NCI-H1436 (cell line): ENCODE data around the gene FANCD2OS.
"Not testable (repeated sequence)": the region's sequence is repeated elsewhere in the genome, so short reads cannot be mapped to it uniquely, and the experiment has no call there.

Experiments used
- DNase-seq: peaks from one replicate; lab custom pipeline; 2025; lab: John Stamatoyannopoulos, UW

Gene FANCD2OS, protein sequence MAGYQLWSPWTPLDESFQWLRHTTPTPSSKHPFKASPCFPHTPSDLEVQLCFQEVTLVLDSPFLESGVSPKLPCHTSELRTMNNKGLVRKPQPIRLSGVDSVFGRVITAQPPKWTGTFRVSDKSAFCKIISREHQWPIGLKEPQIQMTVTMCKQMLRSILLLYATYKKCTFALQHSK

DNA sequence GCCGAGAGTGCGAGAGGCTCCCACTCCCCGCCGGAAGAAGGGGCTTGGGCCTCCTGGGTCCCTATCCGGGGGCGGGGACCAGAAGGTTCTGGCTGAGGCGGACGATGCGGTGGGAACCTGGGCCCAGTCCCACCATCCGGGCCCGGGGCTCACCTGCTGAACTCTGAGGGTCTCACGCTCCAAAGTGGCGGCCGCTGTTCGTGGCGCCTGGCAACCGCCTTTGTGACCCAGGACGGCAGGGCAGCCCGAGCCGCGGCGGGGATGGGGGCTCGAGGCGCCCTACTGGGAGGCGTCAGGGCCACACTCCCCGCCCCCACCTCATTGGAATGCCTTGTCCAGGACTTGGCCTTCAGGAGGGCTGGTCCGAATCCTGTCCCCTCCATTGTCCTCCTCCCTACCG is at the start of gene FANCD2OS:
Gene FANCD2OS (minus strand): TSS at position 165 of the 400 bp plus-strand sequence. CDS start 3,481 bp downstream, outside the sequence.
- no peak for DNase-seq

DNA sequence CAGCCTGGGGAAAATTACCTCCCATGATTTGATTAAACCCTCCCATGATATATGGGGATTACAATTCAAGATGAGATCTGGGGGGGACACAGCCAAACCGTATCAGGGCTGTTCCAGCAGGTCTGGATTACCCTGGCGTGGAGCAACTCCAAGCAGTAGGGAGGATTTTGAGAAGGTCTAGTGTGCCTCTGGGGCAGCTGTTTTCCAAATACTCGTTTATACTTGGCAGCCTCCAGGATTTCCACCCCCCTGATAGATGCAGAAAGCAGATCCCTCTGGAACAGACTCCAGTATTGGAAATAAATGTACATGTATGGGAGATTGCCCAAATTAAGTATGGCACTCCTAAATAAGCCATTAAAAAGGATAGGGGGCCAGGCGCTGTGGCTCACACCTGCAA is 49.0 kb upstream of the FANCD2OS start:
- no peak for DNase-seq

DNA sequence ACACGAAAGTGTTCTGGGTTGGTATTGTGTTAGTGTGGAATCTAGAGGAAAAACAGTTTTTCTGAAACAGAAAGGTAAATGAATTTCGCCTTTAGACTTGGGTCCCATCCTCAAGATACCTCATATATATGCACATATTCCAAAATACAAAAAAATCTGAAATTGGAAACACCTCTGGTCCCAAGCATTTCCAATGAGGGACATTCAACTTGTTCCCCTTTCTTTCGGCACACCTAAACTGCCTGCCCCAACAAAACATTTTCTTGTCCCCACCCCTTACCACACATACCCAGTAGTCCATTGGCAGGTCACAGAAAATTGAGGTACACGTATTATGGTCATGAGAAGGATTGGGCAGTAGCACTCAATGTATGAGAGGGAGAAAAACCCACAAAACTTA is 47.6 kb upstream of the FANCD2OS start:
- no peak for DNase-seq

DNA sequence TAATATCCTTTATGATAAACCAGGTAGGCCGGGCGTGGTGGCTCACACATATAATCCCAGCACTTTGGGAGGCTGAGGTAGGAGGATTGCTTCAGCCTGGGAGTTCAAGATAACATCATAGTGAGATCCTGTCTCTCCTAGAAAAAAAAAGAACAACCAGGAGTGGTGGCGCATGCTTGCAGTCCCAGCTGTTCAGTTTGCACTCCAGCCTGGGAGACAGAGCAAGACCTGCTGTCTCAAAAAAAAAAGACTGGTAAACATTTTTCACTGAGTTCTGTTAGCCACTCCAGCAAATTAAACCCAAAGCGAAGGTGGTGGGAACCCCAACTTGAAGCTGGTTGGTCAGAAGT is 47.0 kb upstream of the FANCD2OS start:
- DNase-seq = no peak

DNA sequence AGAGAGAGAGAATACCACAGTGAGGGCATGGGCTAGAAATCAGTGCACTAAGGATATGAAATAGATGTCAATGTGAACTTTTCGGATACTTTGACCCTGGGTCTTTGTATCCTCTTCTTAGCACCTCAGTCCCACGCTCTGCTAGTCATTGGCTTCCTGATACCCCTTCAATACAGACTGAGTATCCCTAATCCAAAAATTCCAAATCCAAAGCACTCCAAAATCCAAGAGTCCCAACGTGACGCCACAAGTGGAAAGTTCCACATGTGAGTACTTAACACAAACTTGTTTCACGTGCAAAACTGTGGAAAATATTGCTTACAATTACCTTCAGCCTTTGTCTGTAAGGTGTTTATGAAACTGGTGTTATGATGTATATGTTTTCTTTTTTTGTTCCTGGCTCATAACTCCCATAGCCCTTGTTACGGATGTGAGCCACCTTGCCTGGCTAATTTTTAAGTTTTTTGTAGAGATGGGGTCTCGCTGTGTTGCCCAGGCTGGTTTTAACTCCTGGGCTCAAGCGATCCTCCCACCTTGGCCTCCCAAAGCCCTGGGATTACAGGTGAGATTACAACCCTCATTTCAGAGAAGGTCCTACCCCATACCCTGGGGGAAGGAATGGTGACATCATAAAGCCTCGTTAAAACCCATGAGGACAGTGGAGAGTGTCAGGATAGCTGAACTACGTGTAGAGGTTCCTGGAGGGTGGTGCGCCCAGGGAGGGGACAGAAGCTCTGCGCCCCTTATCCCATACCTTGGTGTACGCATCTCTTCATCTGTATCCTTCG is 46.5 kb upstream of the FANCD2OS start:
- DNase-seq = no peak

DNA sequence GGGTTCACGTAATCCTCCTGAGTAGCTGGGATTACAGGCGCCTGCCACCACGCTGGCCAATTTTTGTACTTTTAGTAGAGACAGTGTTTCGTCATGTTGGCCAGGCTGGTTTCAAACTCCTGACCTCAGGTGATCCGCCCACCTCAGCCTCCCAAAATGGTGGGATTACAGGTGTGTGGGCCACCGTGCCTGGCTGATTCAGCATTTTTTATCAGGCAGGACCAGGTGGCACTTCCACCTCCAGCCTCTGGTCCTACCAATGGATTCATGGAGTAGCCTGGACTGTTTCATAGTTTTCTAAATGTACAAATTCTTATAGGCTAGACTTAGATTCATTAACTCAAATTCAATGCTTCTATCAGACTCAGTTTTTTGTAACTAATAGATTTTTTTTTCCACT is 42.9 kb upstream of the FANCD2OS start:
- no peak for DNase-seq

DNA sequence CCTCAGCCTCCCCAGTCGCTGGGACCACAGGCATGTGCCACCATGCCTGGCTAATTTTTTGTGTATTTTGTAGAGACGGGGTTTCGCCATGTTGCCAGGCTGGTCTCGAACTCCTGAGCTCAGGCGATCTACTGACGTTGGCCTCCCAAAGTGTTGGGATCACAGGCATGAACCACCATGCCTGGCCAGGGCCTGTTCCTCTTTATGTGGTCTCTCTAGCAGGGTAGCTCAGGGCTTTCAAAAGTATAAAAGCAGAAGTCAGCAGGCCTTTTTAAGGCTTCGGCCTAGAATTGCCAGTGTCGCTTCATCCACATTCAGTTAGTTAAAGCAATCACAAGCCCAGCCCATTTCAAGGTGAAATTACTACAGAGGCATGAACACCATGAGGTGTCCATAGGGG is 41.2 kb upstream of the FANCD2OS start:
- no peak for DNase-seq

DNA sequence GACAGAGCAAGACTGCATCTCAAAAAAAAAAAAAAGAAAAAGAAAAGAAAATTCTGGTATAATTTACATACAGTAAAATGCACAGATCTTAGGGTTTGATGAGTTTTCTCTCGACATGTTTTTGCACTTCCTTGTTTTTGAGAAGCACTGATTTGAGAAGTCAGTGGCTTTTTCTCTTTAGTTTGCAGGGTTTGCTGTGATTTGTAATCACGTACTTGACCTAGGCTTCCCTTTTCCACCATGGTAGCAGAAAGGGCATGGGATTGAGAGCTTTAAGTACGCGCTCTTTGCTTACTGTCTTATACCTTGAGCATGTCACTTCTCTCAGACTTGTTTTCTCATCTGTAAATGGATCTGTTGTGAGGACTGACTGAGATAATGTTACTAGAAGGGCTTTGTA is 37.6 kb upstream of the FANCD2OS start:
- no peak for DNase-seq

DNA sequence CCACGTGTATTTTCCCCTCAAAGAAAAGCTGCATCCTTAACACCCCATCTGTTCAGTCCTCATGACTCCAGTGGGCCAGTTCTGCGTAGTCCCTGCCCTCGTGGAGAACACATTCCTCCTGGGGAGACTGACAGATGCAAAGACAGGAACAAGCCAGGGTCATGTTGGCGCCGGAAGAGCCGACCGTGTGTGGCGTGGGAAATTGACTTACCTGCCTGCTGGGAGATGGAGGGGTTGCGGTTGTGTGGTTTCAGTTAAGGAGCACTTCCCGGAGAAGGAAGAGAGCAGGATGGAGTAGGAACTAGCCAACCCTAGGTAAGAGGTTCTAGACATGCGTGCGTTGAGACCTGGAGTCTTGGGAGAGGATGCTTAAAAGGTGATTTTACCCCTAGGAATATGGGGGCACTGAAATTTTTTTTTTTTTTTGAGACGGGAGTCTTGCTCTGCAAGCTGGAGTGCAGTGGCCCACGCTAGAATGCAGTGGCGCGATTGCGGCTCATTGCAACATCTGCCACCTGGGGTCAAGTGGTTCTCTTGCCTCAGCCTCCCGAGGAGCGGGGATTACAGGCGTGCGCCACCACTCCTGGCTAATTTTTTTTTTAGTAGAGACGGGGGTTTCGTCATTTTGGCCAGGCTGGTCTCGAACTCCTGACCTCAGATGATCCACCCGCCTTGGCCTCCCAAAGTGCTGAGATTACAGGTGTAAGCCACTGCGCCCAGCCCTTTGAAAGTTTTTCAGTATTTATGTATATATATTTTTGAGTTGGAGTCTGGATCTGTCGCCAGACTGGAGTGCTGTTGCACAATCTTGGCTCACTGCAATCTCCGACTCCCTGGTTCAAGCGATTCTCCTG is 34.9 kb upstream of the FANCD2OS start:
- no peak for DNase-seq

DNA sequence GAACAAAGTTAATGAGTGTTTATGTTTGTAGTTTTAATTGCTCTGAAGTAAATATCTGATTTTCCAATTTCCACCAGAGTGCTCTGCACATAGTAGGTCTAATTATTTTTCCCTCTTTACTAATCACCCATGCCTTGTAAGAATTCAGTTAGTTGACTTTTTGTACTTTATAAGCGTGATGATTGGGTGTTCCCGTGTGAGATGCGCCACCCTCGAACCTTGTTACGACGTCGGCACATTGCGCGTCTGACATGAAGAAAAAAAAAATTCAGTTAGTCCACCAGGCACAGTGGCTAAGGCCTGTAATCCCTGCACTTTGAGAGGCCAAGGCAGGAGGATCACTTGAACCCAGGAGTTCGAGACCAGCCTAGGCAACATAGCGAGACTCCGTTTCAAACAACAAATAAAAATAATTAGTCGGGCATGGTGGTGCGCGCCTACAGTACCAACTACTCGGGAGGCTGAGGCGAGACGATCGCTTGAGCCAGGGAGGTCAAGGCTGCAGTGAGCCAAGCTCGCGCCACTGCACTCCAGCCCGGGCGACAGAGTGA is 33.0 kb upstream of the FANCD2OS start:
- no peak for DNase-seq

DNA sequence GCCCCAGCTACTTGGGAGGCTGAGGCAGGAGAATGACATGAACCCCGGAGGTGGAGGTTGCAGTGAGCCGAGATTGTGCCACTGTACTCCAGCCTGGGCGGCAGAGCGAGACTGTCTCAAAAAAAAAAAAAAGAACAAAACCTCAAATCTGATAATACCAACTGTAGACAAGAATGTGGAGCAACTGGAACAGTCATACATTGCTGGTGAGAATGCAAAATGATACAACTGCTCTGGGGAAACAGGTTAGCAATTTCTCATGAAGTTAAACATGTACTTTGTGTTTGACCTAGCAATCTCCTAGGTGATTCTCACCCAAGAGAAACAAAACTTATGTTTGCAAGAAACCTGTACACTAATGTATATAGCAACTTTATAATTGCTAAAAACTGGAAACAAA is 29.1 kb upstream of the FANCD2OS start:
- no peak for DNase-seq

DNA sequence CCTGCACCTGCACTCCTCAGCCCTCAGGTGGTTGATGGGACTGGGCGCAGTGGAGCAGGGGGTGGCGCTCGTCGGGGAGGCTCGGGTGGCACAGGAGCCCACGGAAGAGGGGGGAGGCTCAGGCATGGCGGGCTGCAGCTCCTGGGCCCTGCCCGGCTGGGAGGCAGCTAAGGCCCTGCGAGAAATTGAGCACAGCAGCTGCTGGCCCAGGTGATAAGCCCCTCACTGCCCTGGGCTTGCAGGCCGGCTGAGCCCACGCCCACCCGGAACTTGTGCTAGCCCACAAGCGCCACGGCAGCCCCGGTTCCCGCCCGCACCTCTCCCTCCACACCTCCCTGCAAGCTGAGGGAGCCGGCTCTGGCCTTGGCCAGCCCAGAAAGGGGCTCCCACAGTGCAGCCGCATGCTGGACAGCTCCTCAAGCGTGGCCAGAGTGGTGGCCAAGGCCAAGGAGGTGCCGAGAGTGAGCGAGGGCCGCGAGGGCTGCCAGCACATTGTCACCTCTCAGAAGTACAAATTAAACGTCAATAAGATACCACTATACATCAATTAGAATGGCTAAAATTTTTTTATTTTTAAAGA is 28.5 kb upstream of the FANCD2OS start:
- DNase-seq = no peak

DNA sequence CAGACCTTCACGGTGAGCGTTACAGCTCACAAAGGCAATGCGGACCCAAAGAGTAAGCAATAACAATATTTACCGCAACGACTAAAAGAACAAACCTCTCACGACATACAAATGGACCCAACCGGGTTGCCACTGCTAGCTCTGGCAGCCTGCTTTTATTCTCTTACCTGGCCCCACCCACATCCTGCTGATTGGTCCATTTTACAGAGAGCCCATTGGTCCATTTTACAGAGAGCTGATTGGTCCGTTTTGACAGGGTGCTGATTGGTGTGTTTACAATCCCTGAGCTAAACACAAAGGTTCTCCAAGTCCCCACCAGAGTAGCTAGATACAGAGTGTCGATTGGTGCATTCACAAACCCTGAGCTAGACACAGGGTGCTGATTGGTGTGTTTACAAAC is 27.8 kb upstream of the FANCD2OS start:
- not testable (repeated sequence) for DNase-seq

DNA sequence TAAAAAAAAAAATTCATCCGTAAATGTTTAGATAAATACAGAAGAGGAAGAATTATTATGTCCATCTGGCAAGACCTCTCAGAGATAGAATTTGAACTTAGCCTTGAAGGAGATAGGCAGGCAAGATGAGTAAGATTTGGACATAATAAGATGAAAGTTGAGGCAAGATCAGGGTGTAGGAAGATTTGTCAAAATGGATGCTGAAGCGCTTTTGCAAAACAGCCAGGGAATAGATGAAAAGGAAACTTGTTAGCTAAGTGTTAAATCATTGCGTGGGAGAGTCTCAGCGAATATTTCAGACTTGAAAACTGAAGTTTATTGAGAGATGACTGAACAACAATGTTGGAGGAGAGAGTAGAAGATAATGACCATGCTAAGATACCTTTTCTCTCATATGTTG is 14.7 kb upstream of the FANCD2OS start:
- DNase-seq = no peak

DNA sequence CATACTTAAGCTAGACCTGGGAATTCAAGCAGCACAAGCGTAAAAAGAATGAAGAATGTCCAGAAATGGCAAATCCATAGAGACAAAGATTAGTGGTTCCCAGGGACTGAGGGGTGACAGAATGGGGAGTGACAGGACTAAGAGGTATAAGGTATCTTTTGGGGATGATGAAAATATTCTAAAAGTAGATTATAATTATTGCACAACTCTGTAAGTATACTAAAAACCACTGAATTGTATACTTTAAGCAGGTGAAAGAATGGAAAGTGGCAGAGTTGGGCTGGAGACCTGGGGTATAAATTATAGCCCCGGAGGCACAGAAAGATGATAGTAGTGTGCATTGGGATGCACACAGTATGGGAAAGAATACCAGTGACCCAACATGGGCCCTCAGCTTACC is 13.0 kb upstream of the FANCD2OS start:
- DNase-seq = no peak

DNA sequence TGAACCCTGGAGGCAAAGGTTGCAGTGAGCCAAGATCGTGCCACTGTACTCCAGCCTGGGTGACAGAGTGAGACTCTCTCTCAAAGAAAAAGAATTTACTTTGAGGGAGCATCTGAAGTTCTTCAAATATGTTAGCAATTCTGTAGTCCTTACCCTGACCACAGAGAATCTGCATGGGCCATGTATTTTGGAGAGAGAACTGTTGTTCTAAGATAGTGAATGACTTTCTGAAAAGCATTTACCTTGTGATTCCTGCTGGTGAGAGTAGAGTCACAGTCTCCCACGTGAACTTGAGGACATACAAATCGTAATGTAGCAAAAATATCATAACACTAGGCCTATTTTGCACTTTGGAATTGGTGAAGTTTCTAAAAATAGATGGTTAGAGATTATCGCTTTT is 11.3 kb upstream of the FANCD2OS start:
- no peak for DNase-seq

DNA sequence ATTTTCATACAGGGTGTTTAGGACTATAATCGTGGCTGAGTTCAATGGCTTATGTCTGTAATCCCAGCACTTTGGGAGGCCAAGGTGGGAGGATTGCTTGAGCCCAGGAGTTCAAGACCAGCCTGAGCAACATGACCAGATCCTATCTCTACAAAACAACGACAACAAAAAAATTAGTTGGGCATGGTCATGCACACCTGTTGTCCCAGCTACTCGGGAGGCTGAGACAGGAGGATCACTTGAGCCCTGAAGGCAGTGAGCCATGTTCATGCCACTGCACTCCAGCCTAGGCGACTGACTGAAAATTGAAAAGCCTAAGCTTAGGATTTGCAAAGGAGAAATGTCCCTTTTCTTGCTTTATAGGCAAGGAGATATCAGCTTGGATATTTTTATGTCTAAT is 8.9 kb upstream of the FANCD2OS start:
- DNase-seq = no peak

DNA sequence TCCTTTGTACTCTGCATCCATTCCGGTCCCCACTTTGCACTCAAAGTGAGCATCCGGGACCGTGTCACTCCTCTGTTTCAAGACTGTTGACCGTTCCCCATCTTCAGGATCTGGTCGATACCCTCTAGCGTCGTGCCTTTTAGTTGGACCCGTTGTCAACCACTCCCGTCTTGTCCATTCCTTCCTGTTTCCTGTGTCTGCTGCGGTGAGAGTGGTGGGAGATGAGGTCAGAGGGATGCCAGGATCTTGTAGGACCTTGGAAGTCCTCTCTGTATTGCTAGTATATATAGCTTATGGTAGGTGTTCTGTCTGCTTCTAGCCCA is 8.0 kb upstream of the FANCD2OS start:
- DNase-seq = no peak

DNA sequence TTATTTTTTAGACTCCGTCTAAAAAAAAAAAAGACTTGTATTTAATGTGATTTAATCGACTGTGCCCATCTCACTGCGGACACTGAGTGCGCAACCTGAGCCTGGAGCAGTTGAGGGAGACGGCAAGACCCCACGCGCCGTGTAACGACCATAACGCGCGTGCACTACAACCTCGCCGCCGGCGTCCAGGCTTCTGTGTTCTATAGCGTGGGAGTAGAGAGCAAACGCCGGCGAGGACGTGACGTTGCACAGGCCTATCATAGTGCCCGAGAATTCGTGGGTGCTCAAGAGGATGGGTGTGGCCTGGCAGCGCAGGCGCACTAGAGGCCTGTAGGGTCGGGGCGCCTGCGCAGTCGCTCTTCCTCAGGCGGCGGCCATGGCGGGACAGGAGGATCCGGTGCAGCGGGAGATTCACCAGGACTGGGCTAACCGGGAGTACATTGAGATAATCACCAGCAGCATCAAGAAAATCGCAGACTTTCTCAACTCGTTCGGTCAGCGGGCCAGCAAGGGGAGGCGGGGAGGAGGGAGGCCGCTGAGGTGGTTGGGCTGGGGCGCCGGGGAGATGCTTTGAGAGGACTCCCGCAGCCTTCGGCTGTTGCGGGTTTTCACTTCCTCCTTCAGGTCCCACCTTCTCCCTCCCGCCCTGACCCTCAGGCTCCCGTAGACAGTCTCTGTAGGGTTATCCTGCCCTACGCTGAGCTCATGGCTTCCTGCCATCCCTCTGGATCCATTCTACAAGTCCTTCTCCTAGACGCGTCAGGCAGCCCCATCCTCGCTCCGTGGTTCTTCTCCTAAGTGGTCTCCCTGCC is 7.5 kb upstream of the FANCD2OS start, which contains the start of gene BRK1:
Gene BRK1 (plus strand): TSS at position 350 of the 812 bp plus-strand sequence. CDS start 27 bp downstream, at position 377.
- DNase-seq = peak; percentile 82

DNA sequence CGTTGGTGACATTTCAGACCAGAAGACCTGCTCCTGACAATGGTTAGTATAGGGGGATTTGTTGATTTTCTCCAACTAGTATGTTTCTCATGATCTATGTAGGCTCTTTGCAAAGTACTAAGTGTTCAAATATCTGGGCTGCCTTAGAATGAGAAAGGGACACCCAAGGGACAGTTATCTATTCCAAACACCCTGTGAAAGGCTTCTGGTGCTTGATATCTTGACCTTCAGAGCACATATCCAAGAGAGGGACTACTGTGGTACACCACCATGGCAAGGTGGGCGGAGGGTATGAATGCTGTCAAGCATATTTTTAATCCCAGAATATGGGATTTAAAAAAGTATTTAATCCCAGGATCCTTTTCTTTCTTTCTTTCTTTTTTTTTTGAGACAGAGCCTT is 1.1 kb downstream of the FANCD2OS start:
- DNase-seq = no peak

DNA sequence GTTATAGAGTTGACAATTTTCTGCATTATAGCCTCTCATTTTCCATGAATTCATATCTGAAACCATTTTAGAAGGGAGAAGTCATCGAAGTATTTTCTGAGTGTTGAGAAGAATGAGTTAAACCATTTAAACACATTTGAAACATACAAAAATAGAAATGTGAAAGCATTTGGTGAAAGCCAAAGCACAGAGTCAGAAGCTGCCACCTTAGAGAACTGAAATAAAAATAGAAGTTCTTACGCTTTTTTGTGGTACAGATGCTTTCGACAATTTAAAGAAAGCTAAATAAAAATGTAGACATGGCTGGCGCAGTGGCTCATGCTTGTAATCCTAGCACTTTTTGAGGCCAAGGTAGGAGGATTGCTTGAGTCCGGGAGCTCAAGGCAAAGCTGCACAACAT is 9.0 kb downstream of the FANCD2OS start:
- no peak for DNase-seq

DNA sequence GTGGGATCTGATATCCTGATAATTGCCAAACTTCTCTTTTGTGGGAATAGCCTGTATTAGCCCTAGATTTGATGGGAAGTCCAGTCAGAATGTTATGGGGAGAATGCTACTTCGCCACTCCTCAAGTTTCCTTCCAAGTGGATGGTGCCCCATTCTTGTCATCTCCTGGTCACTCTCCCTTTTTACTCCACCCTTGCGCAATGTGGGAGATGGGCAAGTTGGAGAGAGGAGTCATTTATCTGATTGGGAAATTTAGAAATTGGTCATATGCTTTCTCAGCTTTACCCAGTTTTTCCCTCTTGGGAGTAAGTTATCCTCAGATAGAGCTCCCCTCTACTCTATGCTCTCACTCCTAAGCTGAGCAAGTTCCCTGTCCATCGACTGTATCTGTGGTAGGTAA is 14.4 kb downstream of the FANCD2OS start:
- DNase-seq = no peak
